Skeletal muscle satellite cell (primary cell): ENCODE data around the gene MIDN.

ENCODE experiments used
- H3K27me3 ChIP-seq: 2 replicates; pipeline ENCODE4 v1.7.0; 2013; ENCODE audit warnings: low read length; ENCODE audit not compliant: control insufficient read depth, insufficient read depth
- H3K36me3 ChIP-seq: 2 replicates; pipeline ENCODE4 v1.7.0; 2013; ENCODE audit warnings: mild to moderate bottlenecking, control low read depth, low read length; ENCODE audit not compliant: insufficient read depth
- H3K4me1 ChIP-seq: 2 replicates; pipeline ENCODE4 v1.7.0; 2013; ENCODE audit warnings: low read length; ENCODE audit not compliant: control insufficient read depth, insufficient read depth
- H3K4me2 ChIP-seq: 2 replicates; pipeline ENCODE4 v1.7.0; 2013; ENCODE audit warnings: mild to moderate bottlenecking, low read length
- H3K4me3 ChIP-seq: 2 replicates; pipeline ENCODE4 v1.7.0; 2013; ENCODE audit warnings: low read length
- H3K9ac ChIP-seq: 2 replicates; pipeline ENCODE4 v1.7.0; 2013; ENCODE audit warnings: mild to moderate bottlenecking, low read depth, low read length, moderate library complexity
- H3K9me3 ChIP-seq: replicated peaks from 2 replicates; pipeline ENCODE4 v1.7.0; 2013; ENCODE audit warnings: mild to moderate bottlenecking, control low read depth, low read length

Gene MIDN

DNA sequence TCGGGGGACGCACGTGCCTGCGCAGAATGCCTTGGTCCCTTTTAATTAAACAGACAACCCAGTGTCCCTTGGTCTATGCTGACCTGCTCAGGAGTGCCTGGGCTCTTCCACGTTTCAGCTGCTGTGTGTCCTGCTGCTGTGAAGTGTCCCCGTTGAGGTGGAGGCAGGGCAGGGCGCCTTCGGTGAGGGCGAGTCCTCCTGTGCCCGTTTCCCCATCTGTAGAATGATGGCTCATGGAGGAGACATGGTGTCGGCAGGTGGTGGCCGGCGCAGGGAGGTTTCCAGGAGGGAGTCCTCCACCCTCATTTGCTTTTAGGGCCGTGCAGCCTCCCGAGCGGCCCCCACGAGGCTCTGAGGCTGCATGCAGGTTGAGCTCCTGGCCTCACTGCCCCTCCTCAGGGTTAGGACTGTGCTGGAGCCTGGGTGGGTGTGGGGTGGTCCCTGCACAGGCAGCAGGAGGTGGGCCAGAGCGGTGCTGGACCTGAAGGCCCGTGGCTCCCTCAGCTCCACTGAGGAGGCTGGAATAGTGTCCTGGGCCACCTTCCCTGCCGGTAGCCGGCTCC, 34.0 kb upstream of the MIDN start:
- Histone ChIP-seq H3K4me1 (peaks cover 60% of the 10 kb centered on the region), H3K9ac (peak overlapping the region; percentile 85)

GRCh38 chr19:1214862-1215731, 33.3 kb upstream of the MIDN start:
- no peaks in the 10 kb centered on the region for H3K27me3 ChIP-seq
- H3K4me1 ChIP-seq = peaks cover 53% of the 10 kb centered on the region
- peak overlapping the region; percentile 34 for H3K4me3 ChIP-seq
- H3K9ac ChIP-seq = peak overlapping the region; percentile 85
- peaks cover 20% of the 10 kb centered on the region for H3K36me3 ChIP-seq
- H3K9me3 ChIP-seq = no peaks in the 10 kb centered on the region
- H3K4me2 ChIP-seq = peak overlapping the region; percentile 71

More for the DNA sequence above, 34.0 kb upstream of the MIDN start:
- H3K9me3 ChIP-seq = no peaks in the 10 kb centered on the region
- peak overlapping the region; percentile 71 for H3K4me2 ChIP-seq
- no peaks in the 10 kb centered on the region for H3K27me3 ChIP-seq
- H3K4me3 ChIP-seq = peak overlapping the region; percentile 34
- H3K36me3 ChIP-seq = peaks cover 21% of the 10 kb centered on the region

DNA sequence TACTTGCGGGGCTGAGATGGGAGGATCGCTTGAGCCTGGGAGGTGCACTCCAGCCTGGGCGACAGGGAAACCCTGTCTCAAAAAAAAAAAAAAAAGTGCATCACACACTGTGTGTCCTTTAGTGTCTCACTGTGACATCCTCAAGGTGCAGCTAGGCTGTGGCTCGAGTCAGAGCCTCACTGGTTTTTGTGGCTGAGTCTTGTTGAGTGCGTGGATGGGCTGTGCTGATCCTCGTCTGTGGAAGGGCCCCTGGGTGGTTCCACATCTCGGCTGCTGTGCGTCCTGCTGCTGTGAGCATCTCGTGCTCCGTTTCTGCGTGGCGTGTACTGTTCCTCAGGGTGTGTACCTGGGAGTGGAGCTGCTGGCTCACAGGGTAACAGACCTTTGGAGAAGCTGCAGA, 31.6 kb upstream of the MIDN start:
- peaks cover 52% of the 10 kb centered on the region for H3K4me1 ChIP-seq

GRCh38 chr19:1217366-1217765, 31.0 kb upstream of the MIDN start:
- no peaks in the 10 kb centered on the region for H3K27me3 ChIP-seq
- H3K4me1 ChIP-seq = peaks cover 53% of the 10 kb centered on the region
- H3K4me3 ChIP-seq = no peak overlapping the region
- no peak overlapping the region for H3K9ac ChIP-seq
- no peaks in the 10 kb centered on the region for H3K9me3 ChIP-seq
- H3K4me2 ChIP-seq = no peak overlapping the region
- peaks cover 31% of the 10 kb centered on the region for H3K36me3 ChIP-seq

More for the DNA sequence above, 31.6 kb upstream of the MIDN start:
- Histone ChIP-seq H3K9ac (peak overlapping the region; percentile 24), H3K27me3 (no peaks in the 10 kb centered on the region), H3K4me3 (no peak overlapping the region), H3K36me3 (peaks cover 28% of the 10 kb centered on the region), H3K9me3 (no peaks in the 10 kb centered on the region), H3K4me2 (peak overlapping the region; percentile 71)

- Histone ChIP-seq H3K9me3 (no peaks in the 10 kb centered on the region), H3K4me2 (no peak overlapping the region), H3K27me3 (no peaks in the 10 kb centered on the region), H3K9ac (no peak overlapping the region), H3K36me3 (peaks cover 37% of the 10 kb centered on the region), H3K4me1 (peaks cover 49% of the 10 kb centered on the region), H3K4me3 (no peak overlapping the region)
Measured at GRCh38 chr19:1218751-1219567, 29.4 kb upstream of the MIDN start.

DNA sequence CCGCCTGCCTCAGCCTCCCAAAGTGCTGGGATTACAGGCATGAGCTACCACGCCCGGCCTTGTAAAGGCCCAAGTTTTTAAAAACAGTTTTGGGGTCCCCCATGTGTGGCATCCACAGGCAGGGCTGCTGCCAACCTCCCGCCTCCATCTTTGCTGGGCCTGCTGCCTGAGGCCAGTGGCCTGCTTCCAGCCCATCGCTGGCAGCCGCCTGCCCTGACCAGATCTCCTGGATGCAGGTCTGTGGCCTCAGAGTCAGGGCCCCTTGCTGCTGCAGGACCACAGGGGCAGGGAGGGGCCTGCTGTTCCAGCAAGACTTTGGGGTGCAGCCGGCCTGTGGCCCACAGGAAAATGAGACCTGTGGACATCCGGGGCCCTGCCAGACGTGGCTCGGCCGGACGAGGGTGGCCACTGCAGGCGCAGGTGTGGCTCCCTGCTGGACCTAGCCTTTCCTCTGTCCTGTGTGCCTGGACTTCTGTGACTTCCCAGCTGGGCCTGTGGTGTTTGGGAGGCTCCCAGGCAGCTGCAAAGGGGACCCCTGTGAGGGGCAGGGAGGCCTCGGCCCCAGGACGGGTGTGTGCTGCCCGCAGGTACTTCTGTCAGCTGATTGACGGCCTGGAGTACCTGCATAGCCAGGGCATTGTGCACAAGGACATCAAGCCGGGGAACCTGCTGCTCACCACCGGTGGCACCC, 28.5 kb upstream of the MIDN start:
- Histone ChIP-seq H3K4me3 (no peak overlapping the region), H3K4me2 (no peak overlapping the region), H3K27me3 (no peaks in the 10 kb centered on the region), H3K36me3 (peaks cover 40% of the 10 kb centered on the region), H3K4me1 (peaks cover 39% of the 10 kb centered on the region), H3K9me3 (no peaks in the 10 kb centered on the region), H3K9ac (no peak overlapping the region)

- H3K4me1 ChIP-seq = peaks cover 34% of the 10 kb centered on the region
- H3K9ac ChIP-seq = no peak overlapping the region
- peaks cover 40% of the 10 kb centered on the region for H3K36me3 ChIP-seq
- no peak overlapping the region for H3K4me2 ChIP-seq
- no peak overlapping the region for H3K4me3 ChIP-seq
- no peaks in the 10 kb centered on the region for H3K27me3 ChIP-seq
- H3K9me3 ChIP-seq = no peaks in the 10 kb centered on the region
Measured at GRCh38 chr19:1220477-1220930, 27.9 kb upstream of the MIDN start.

DNA sequence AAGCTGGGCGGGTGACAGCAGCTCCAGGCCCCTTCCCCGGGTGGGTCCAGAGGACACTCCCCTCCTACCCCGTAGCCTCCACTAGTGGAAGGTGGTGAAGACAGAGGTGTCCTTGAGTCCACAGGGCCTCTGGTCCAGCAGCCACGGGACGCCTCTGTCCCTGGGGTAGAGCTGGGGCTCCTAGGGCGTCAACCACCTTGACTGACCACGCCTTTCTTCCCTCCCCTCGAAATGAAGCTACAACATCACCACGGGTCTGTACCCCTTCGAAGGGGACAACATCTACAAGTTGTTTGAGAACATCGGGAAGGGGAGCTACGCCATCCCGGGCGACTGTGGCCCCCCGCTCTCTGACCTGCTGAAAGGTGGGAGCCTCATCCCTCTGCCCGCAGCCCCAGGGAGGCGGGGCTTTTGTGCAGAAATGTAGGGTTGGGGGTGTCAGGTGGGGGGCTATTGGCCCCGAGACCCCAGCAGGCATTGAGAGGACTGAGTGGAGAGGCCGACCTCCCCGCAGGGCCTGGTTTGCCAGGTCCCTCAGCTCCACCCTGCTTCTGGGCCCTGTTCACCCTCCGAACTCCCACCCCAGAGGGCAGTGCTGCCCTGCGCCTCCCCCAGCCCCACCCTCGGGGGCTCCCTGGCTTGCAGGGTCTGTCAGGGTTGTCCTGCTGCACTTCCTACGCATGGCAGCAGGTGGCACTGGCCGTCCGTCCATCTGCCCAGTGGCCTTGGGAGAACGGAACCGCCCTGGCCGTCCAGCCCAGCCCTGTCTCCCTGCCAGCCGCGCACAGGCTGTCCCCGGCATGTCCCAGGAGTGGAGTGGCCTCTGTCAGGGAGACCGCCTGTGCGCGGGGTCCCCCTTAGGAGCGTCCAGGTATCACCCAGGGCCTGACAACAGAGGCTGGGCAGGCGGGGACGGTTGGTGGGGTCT, 27.1 kb upstream of the MIDN start:
- Histone ChIP-seq H3K27me3 (no peaks in the 10 kb centered on the region), H3K36me3 (peaks cover 41% of the 10 kb centered on the region), H3K4me1 (peaks cover 30% of the 10 kb centered on the region), H3K9me3 (no peaks in the 10 kb centered on the region), H3K4me3 (no peak overlapping the region), H3K9ac (no peak overlapping the region), H3K4me2 (no peak overlapping the region)

GRCh38 chr19:1221904-1222255, 26.5 kb upstream of the MIDN start:
- peaks cover 44% of the 10 kb centered on the region for H3K36me3 ChIP-seq
- no peak overlapping the region for H3K4me2 ChIP-seq
- H3K9me3 ChIP-seq = no peaks in the 10 kb centered on the region
- H3K9ac ChIP-seq = no peak overlapping the region
- H3K27me3 ChIP-seq = no peaks in the 10 kb centered on the region
- H3K4me1 ChIP-seq = peaks cover 23% of the 10 kb centered on the region
- no peak overlapping the region for H3K4me3 ChIP-seq

DNA sequence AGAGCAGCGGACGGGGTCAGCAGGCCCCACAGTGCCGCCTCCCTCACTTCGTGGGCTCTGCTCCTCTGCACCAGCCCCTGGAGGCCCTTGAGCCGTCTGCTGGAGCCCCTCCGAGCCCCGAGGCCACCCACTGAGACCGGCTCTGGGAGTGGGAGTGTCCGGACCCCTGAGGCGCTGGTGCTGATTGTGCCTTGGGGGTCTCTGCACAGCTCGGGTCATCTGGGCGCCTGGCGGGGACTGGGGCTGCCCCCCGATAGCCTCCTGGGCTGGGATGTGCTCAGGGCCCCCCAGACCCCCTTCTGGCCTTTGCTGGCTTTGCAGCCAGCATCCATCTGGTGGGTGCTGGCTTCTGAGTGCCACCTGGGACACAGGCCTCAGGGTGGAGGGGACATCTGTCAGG, 26.0 kb upstream of the MIDN start:
- Histone ChIP-seq H3K4me2 (no peak overlapping the region), H3K4me3 (no peak overlapping the region), H3K27me3 (no peaks in the 10 kb centered on the region), H3K9ac (no peak overlapping the region), H3K36me3 (peaks cover 48% of the 10 kb centered on the region), H3K4me1 (peaks cover 18% of the 10 kb centered on the region), H3K9me3 (no peaks in the 10 kb centered on the region)
